HEK293 (cell line): Measurements from ENCODE around the gene ZW10.

Source experiments
- CTCF ChIA-PET: fragments of 350-600 bp; formaldehyde crosslinking; extraction: SDS; loops from one replicate; lab custom pipeline; 2021; ENCODE audit warnings: antibody characterized with exemption; lab: Yijun Ruan, JAX
- POLR2A ChIA-PET: fragments of 300-600 bp; formaldehyde crosslinking; extraction: SDS; loops from one replicate; lab custom pipeline; 2020; ENCODE audit warnings: antibody characterized with exemption, inconsistent platforms; lab: Yijun Ruan, JAX
- H3K27ac ChIP-seq: fragments of 200-500 bp; sonication (Bioruptor generic); 2 replicates; pipeline ENCODE4 v1.5.1; 2014; ENCODE audit warnings: low read depth, low read length, control low read depth, inconsistent platforms; ENCODE audit errors: extremely low read depth
- H3K36me3 ChIP-seq, 2 experiments: fragments of 200-500 bp in 1 of 2; sonication (Bioruptor generic) in 1 of 2; 1 replicate in 1 of 2; 2 replicates in 1 of 2; pipeline ENCODE4 v1.5.1; 2014 to 2017; ENCODE audit warnings: inconsistent platforms in 2 of 2, low read length in 2 of 2; ENCODE audit not compliant: control insufficient read depth in 2 of 2, insufficient read depth in 1 of 2
- H3K4me1 ChIP-seq: fragments of 200-500 bp; sonication (Bioruptor generic); 2 replicates; pipeline ENCODE4 v1.5.1; 2014; ENCODE audit warnings: mild to moderate bottlenecking, low read length, inconsistent platforms; ENCODE audit not compliant: control insufficient read depth, insufficient read depth
- H3K4me3 ChIP-seq: 2 replicates; pipeline ENCODE4 v1.5.1; 2011; ENCODE audit warnings: low read depth, mild to moderate bottlenecking, control low read depth, low read length, moderate library complexity
- H3K9me3 ChIP-seq: fragments of 200-500 bp; sonication (Bioruptor generic); 2 replicates; pipeline ENCODE4 v1.5.1; 2014; ENCODE audit warnings: low read depth, low read length, inconsistent platforms; ENCODE audit not compliant: control insufficient read depth, insufficient read depth
- BCL11A ChIP-seq: fragments of 450-650 bp; formaldehyde crosslinking; IDR thresholded peaks from 2 replicates; pipeline ENCODE4 v1.5.1; 2016; ENCODE audit warnings: low read depth, missing biosample characterization, missing genetic modification characterization
- BCL11B ChIP-seq: fragments of 450-650 bp; formaldehyde crosslinking; IDR thresholded peaks from 2 replicates; pipeline ENCODE4 v1.5.1; 2016; ENCODE audit warnings: low read depth, missing biosample characterization, missing genetic modification characterization
- GLI4 ChIP-seq: fragments of 450-650 bp; formaldehyde crosslinking; IDR thresholded peaks from 2 replicates; pipeline ENCODE4 v1.5.1; 2016; ENCODE audit warnings: missing biosample characterization, missing genetic modification characterization
- MYNN ChIP-seq: fragments of 450-650 bp; formaldehyde crosslinking; IDR thresholded peaks from 2 replicates; pipeline ENCODE4 v1.5.1; 2016; ENCODE audit warnings: missing biosample characterization, missing genetic modification characterization, borderline replicate concordance
- PRDM10 ChIP-seq: fragments of 450-650 bp; formaldehyde crosslinking; IDR thresholded peaks from 2 replicates; pipeline ENCODE4 v1.5.1; 2016; ENCODE audit warnings: missing biosample characterization, missing genetic modification characterization
- SP2 ChIP-seq: fragments of 450-650 bp; formaldehyde crosslinking; IDR thresholded peaks from 2 replicates; pipeline ENCODE4 v1.5.1; 2016; ENCODE audit warnings: missing biosample characterization, missing genetic modification characterization
- TSHZ1 ChIP-seq: fragments of 450-650 bp; formaldehyde crosslinking; IDR thresholded peaks from 2 replicates; pipeline ENCODE4 v1.5.1; 2016; ENCODE audit warnings: missing biosample characterization, missing genetic modification characterization, borderline replicate concordance
- ZBTB1 ChIP-seq: fragments of 450-650 bp; formaldehyde crosslinking; IDR thresholded peaks from 2 replicates; pipeline ENCODE4 v1.5.1; 2016; ENCODE audit warnings: missing biosample characterization, missing genetic modification characterization
- ZBTB10 ChIP-seq: fragments of 450-650 bp; formaldehyde crosslinking; IDR thresholded peaks from 2 replicates; pipeline ENCODE4 v1.5.1; 2016; ENCODE audit warnings: missing biosample characterization, missing genetic modification characterization
- ZBTB11 ChIP-seq: fragments of 450-650 bp; formaldehyde crosslinking; conservative IDR thresholded peaks from 2 replicates; pipeline ENCODE4 v1.5.1; 2016; ENCODE audit warnings: low read depth, missing biosample characterization, missing genetic modification characterization
- ZNF148 ChIP-seq: fragments of 450-650 bp; formaldehyde crosslinking; IDR thresholded peaks from 2 replicates; pipeline ENCODE4 v1.5.0; 2017; ENCODE audit warnings: missing biosample characterization, missing genetic modification characterization, borderline replicate concordance
- ZNF302 ChIP-seq: fragments of 450-650 bp; formaldehyde crosslinking; IDR thresholded peaks from 2 replicates; pipeline ENCODE4 v1.5.1; 2016; ENCODE audit warnings: missing biosample characterization, missing genetic modification characterization, low read depth
- ZNF426 ChIP-seq: fragments of 450-650 bp; formaldehyde crosslinking; IDR thresholded peaks from 2 replicates; pipeline ENCODE4 v1.5.1; 2017; ENCODE audit warnings: missing biosample characterization, missing genetic modification characterization, mild to moderate bottlenecking, inconsistent platforms, moderate library complexity
- ZNF529 ChIP-seq: fragments of 450-650 bp; formaldehyde crosslinking; IDR thresholded peaks from 2 replicates; pipeline ENCODE4 v1.5.1; 2017; ENCODE audit warnings: missing genetic modification characterization, missing biosample characterization; ENCODE audit not compliant: insufficient replicate concordance
- ZNF621 ChIP-seq: fragments of 450-650 bp; formaldehyde crosslinking; IDR thresholded peaks from 2 replicates; pipeline ENCODE4 v1.5.1; 2017; ENCODE audit warnings: missing biosample characterization, missing genetic modification characterization
- ZNF701 ChIP-seq: fragments of 450-650 bp; formaldehyde crosslinking; IDR thresholded peaks from 2 replicates; pipeline ENCODE4 v1.5.1; 2016; ENCODE audit warnings: missing biosample characterization, missing genetic modification characterization
- ZSCAN16 ChIP-seq: fragments of 450-650 bp; formaldehyde crosslinking; IDR thresholded peaks from 2 replicates; pipeline ENCODE4 v1.5.1; 2016; ENCODE audit warnings: missing biosample characterization, missing genetic modification characterization

Gene ZW10

GRCh38 chr11:113728814-113729213, 44.7 kb downstream of the ZW10 start:
- no peak for TF ChIP-seq ZBTB10 (tag by site-specific recombination)
- no peak for TF ChIP-seq ZSCAN16
- no peak for TF ChIP-seq BCL11A (tag by site-specific recombination)
- no peak for TF ChIP-seq ZBTB11
- no peak for TF ChIP-seq MYNN
- no peak for TF ChIP-seq ZNF701 (tag by site-specific recombination)
- TF ChIP-seq ZNF302 (tag by site-specific recombination), result no peak
- no peak for TF ChIP-seq ZNF148 (tag by site-specific recombination)
- TF ChIP-seq SP2, result no peak
- TF ChIP-seq ZNF529 (tag by site-specific recombination), result no peak
- TF ChIP-seq GLI4 (tag by site-specific recombination), result no peak
- no peak for TF ChIP-seq ZNF426
- TF ChIP-seq PRDM10 (tag by site-specific recombination), result no peak
- TF ChIP-seq BCL11B (tag by site-specific recombination), result no peak
- TF ChIP-seq ZBTB1 (tag by site-specific recombination), result no peak
- no peak for TF ChIP-seq TSHZ1 (tag by site-specific recombination)
- no peak for TF ChIP-seq ZNF621 (tag by site-specific recombination)
- no peak overlapping the region for H3K27ac ChIP-seq
- no peak overlapping the region for H3K4me3 ChIP-seq
- peaks cover 0 to 21% of the 10 kb centered on the region in 2 experiments; a peak in 2 of 3 replicates for H3K36me3 ChIP-seq
- POLR2A ChIA-PET, result no interaction called here
- CTCF ChIA-PET, result interaction anchor here (0.5 to 5.4 kb wide), 10 partner anchors 10 to 436 kb away, joined by 3 to 68 read pairs (median 4); no protein-coding TSS in a partner anchor
- no peaks in the 10 kb centered on the region for H3K4me1 ChIP-seq
- no peaks in the 10 kb centered on the region for H3K9me3 ChIP-seq
